ENCODE measurements around the gene HOTAIR. TPM values are rescaled to one million over a fixed set of nuclear protein-coding genes. Genes with fewer than 3 reads are reported as not detected.

The HOTAIR gene
- total RNA-seq, 1 experiment from 2014 or later: not detected

- intact Hi-C loops (cut with micrococcal nuclease; ENCODE audit: unreplicated experiment): no loop called here
Observed at GRCh38 chr12:53939141-53940108, 35.3 kb downstream of the HOTAIR start.

GRCh38 chr12:53938326-53939140, 36.2 kb downstream of the HOTAIR start, which contains the start of gene HOXC13:
Gene HOXC13 (plus strand): TSS chr12:53938831. CDS start chr12:53938907, 76 bp downstream.
- intact Hi-C loops (cut with micrococcal nuclease; ENCODE audit: unreplicated experiment): no loop called here
- CTCF ChIA-PET: interaction anchor here (0.6 kb wide), 3 partner anchors 12 to 107 kb away, joined by 3 to 4 read pairs (median 3); no protein-coding TSS in a partner anchor
- Mint-ChIP-seq H3K9me3 (ENCODE audit: low read depth, unreplicated experiment) (no peaks in the 10 kb centered on the region), H3K27ac (ENCODE audit: unreplicated experiment) (no peak within 1 kb of the TSS), H3K36me3 (ENCODE audit: insufficient read depth, unreplicated experiment) (no peaks in the 10 kb centered on the region), H3K27me3 (ENCODE audit: unreplicated experiment) (peaks cover 97% of the 10 kb centered on the region), H3K4me1 (ENCODE audit: low read depth, unreplicated experiment) (no peaks in the 10 kb centered on the region), H3K4me3 (ENCODE audit: low read depth, unreplicated experiment) (peak within 1 kb of the TSS; percentile 33)
- peak; percentile 67 for DNase-seq
- BruUV-seq (replicated peaks): no TSS peak
- TF ChIP-seq CTCF (IDR thresholded peaks at IDR 0.05; ENCODE audit: unreplicated experiment): no peak

More at GRCh38 chr12:53939141-53940108, 35.3 kb downstream of the HOTAIR start:
- no peak for TF ChIP-seq CTCF (IDR thresholded peaks at IDR 0.05; ENCODE audit: unreplicated experiment)
- H3K4me1 Mint-ChIP-seq (ENCODE audit: low read depth, unreplicated experiment): no peaks in the 10 kb centered on the region
- CTCF ChIA-PET: interaction anchor here (0.6 kb wide), 1 partner anchor 100 kb away, joined by 3 read pairs; no protein-coding TSS in a partner anchor
- H3K27me3 Mint-ChIP-seq (ENCODE audit: unreplicated experiment): peaks cover 97% of the 10 kb centered on the region
- no peaks in the 10 kb centered on the region for H3K9me3 Mint-ChIP-seq (ENCODE audit: low read depth, unreplicated experiment)
- H3K4me3 Mint-ChIP-seq (ENCODE audit: low read depth, unreplicated experiment): peak overlapping the region; percentile 33
- DNase-seq: peak; percentile 34
- no peaks in the 10 kb centered on the region for H3K36me3 Mint-ChIP-seq (ENCODE audit: insufficient read depth, unreplicated experiment)
- no TSS peak for BruUV-seq (replicated peaks)
- H3K27ac Mint-ChIP-seq (ENCODE audit: unreplicated experiment): no peak overlapping the region

GRCh38 chr12:53937596-53938325, 37.0 kb downstream of the HOTAIR start:
- H3K27me3 Mint-ChIP-seq (ENCODE audit: unreplicated experiment): peaks cover 97% of the 10 kb centered on the region
- no TSS peak for BruUV-seq (replicated peaks)
- CTCF ChIA-PET: interaction anchor here (0.6 kb wide), 1 partner anchor 219 kb away, joined by 4 read pairs; no protein-coding TSS in a partner anchor
- H3K4me1 Mint-ChIP-seq (ENCODE audit: low read depth, unreplicated experiment): no peaks in the 10 kb centered on the region
- no peak overlapping the region for H3K4me3 Mint-ChIP-seq (ENCODE audit: low read depth, unreplicated experiment)
- TF ChIP-seq CTCF (IDR thresholded peaks at IDR 0.05; ENCODE audit: unreplicated experiment): no peak
- intact Hi-C loops (cut with micrococcal nuclease; ENCODE audit: unreplicated experiment): no loop called here
- DNase-seq: no peak
- H3K36me3 Mint-ChIP-seq (ENCODE audit: insufficient read depth, unreplicated experiment): no peaks in the 10 kb centered on the region
- no peaks in the 10 kb centered on the region for H3K9me3 Mint-ChIP-seq (ENCODE audit: low read depth, unreplicated experiment)
- H3K27ac Mint-ChIP-seq (ENCODE audit: unreplicated experiment): no peak overlapping the region

GRCh38 chr12:53937099-53937498, 37.7 kb downstream of the HOTAIR start:
- BruUV-seq (replicated peaks): no TSS peak
- Mint-ChIP-seq H3K4me1 (ENCODE audit: low read depth, unreplicated experiment) (no peaks in the 10 kb centered on the region), H3K9me3 (ENCODE audit: low read depth, unreplicated experiment) (no peaks in the 10 kb centered on the region), H3K4me3 (ENCODE audit: low read depth, unreplicated experiment) (no peak overlapping the region), H3K36me3 (ENCODE audit: insufficient read depth, unreplicated experiment) (no peaks in the 10 kb centered on the region), H3K27me3 (ENCODE audit: unreplicated experiment) (peaks cover 97% of the 10 kb centered on the region), H3K27ac (ENCODE audit: unreplicated experiment) (no peak overlapping the region)
- TF ChIP-seq CTCF (IDR thresholded peaks at IDR 0.05; ENCODE audit: unreplicated experiment): no peak
- DNase-seq: no peak
- intact Hi-C loops (cut with micrococcal nuclease; ENCODE audit: unreplicated experiment): no loop called here
- CTCF ChIA-PET: no interaction called here

All from Calu3 (cell line).